ENCODE data around the gene KLHL17.
A peak's percentile ranks its signal among the peaks of the same experiment; 100 is the strongest.
"Not testable (repeated sequence)": the region's sequence is repeated elsewhere in the genome, so short reads cannot be mapped to it uniquely, and the experiment has no call there.

Gene KLHL17

GRCh38 chr1:982765-983436 is 22.5 kb downstream of the KLHL17 start:
- no peak for DNase-seq

DNA sequence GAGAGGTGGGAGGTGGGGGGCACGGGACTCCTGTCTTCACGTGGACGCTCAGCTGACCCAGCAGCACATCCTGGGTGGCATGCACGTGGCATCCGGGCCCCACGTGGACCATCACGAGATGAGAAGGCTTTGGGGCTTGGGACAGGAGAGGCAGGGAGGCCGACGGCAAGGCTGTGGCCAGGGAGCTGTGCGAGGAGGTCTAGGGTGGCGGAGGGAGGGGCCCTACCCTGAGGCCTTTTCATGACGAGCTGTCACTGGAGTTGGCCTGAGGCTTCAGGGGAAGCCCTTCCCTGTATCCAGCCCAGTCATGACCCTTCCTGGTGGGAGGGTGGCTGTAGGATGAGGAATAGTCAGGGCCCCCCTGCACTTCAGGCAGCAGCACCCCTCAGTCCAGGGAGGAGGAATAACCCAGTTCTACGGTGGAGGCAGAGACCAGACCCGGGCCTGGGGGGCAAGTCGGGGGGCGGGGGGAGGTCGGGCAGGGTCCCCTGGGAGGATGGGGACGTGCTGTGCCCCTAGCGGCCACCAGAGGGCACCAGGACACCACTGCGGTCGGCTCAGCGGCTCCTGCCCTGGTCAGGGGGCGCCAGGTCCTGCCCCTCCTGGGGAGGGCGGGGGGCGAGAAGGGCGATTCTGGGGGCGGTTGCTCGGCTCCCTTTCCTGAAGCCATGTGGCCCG is 23.6 kb downstream of the KLHL17 start:
- peak; percentile 12 for DNase-seq

DNA sequence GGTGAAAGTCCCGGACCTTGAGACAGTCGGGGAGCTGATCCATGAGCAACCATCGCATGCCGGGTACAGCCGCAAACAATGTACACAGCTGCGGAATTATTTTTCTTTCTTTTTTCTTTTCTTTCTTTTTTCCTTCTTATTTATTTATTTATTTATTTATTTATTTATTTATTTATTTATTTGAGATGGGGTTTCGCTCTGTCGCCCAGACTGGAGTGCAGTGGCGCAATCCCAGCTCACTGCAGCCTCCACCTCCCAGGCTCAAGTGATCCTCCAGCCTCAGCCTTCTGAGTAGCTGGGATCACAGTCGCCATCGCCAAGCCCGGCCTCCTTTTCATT is 24.1 kb downstream of the KLHL17 start:
- DNase-seq: no peak

- DNase-seq: no peak
These were observed 24.7 kb downstream of the KLHL17 start for GRCh38 chr1:985126-985525.

- DNase-seq: not testable (repeated sequence)
These were observed 27.7 kb downstream of the KLHL17 start for GRCh38 chr1:988061-988460.

GRCh38 chr1:991275-991674 is 30.9 kb downstream of the KLHL17 start:
- DNase-seq: not testable (repeated sequence)

DNA sequence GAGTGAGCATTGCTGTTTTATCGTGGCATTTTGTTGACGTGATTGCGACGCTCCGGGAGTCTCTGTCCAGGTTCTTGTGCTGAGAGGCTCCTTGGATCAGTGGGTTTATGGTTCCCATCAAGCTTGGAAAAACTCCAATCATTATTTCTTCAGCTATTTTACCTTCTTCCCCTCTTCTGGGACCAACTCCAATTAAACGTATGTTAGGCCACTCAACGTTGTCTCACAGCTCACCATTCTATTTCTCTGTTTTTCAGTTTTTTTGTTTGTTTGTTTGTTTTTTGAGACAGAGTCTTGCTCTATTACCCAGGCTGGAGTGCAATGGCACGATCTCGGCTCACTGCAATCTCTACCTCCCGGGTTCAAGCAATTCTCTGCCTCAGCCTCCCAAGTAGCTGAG is 31.5 kb downstream of the KLHL17 start:
- DNase-seq: no peak

GRCh38 chr1:992362-992761 is 32.0 kb downstream of the KLHL17 start:
- DNase-seq: no peak

DNA sequence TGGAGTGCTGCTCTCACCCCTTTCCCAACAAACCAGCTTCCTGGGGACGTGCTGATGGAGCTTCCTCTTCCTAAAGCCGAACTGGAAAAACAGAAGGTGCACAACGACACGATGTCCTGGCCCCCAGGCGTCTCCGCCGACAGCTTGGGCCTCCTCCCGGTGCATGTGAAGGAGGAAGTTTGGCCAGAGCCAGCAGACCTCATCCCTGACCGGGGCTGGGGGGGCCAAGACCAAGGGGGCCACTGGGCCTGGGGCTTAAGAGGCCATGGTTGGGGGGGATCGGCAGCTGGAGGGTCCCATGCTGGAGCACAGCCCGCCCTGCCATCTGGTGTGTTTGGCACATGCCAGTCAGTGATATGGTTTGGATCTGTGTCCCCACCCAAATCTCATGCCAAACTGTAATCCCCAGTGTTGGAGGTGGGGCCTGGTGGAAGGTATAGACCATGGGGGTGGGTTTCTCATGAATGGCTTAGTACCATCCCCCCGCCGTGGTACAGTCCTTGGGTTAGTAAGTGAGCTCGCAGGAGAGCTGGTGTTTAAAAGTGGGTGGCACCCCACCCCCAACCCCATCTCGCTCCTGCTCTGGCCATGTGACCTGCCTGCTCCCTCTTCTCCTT is 33.1 kb downstream of the KLHL17 start:
- DNase-seq: no peak

GRCh38 chr1:994546-994945 is 34.2 kb downstream of the KLHL17 start:
- not testable (repeated sequence) for DNase-seq

- no peak for DNase-seq
These were observed 35.6 kb downstream of the KLHL17 start for GRCh38 chr1:995665-996633.

- no peak for DNase-seq
These were observed 36.7 kb downstream of the KLHL17 start for GRCh38 chr1:996851-997712.

GRCh38 chr1:997713-997992 is 37.3 kb downstream of the KLHL17 start:
- no peak for DNase-seq

GRCh38 chr1:997993-998744 is 37.8 kb downstream of the KLHL17 start:
- no peak for DNase-seq

- no peak for DNase-seq
These were observed 38.3 kb downstream of the KLHL17 start for GRCh38 chr1:998745-998994.

DNA sequence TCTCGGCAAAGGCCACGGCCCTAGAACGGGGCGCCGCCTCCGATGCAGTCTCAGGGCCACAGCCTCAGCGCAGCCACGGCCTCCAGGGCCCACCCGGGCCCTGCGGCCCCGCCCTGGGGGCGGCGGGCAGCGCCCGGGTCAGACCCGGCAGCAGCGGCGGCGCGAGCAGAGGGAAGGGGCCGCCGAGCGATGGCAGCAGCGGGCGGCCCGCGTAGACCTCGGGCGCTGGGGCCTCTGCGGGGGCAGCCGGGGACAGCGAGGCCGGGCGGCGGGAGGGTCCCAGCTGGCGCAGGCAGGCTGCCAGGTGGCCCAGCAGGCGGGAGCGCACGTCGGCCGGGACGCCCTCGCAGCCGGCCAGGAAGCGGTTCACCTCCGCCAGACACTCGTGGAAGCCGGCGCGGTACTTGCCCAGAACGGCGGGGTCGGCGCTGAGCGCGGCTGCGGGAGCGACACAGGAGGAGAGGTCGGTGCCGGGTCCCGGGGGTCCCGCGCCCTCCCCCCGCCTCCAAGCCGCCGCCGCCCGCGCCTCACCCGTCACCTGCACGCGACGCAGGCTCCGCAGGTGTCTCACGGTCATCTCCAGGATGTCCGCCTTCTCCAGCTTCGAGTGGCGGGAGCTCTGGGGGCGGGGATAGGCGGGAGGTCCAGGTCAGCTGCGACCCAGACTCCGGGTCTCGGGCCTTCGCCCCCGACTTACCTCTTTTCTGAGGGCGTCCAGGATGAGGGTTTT is 38.8 kb downstream of the KLHL17 start:
- DNase-seq: no peak

DNA sequence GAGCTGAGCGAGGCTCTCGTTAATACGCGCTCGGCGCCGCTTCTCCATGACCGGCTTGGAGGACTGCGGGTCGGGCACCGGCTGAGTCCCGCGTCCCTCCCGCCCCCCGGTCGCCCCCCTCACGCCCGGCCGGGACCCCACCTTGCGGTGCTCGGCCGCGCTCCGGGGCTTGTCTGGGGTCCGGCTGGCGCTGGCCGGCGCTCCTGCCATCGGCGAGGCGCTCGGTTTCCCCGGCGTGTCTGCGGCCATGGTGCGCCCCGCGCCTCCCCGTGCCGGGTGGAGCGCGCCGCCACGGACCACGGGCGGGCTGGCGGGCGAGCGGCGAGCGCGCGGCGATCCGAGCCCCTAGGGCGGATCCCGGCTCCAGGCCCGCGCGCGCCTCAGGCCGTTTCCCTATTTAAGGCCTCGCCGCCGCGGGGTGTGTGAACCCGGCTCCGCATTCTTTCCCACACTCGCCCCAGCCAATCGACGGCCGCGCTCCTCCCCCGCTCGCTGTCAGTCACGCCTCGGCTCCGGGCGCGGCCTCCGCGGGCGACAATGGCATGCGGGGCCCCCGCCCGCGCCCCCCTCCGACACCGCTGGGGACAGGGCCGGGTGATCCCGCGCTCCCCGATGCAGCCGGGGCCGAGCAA is 39.5 kb downstream of the KLHL17 start, which contains the start of gene HES4:
TSS of gene HES4 (minus strand) at position 373 of the 632 bp plus-strand sequence. CDS start at position 249, 124 bp downstream.
- peak; percentile 58 for DNase-seq

GRCh38 chr1:1000357-1001056 is 40.1 kb downstream of the KLHL17 start:
- DNase-seq: peak; percentile 43

DNA sequence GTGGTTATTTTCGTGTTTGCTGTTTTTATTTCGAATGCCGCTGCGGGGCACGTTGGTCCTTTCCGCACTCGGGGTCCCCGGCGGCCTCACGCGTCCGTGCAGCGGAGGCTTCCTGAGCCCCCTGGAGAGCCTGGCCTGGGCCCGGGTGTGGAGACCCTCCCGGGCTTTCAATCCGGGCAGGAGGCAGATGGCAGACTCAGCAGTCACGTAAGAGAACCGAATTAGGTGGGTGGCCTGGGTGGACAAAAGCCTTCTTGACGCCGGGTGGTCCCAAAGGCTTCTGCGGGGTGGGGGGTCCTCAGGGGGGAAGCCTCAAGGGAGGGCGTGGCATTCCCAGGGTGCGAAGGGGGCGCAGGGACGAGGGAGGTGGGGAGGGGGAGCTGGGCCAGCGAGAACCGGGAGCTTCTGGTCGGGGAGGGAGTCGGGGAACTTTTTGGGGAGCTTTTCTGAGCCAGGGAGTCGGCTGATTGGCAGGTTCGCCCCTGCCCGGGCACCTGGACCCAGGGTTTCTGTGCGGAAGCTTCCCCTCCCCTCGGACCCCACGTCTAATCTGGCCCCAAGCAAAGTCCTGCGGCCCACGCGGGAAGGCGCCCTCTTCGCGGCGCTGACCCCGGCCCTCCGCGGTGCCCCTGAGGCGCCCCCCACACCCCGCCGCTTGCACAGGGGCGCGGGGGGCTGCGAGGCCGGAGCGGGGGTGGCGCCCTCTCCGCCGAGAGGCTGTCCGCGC is 40.8 kb downstream of the KLHL17 start:
- no peak for DNase-seq

Data from COR-L47 (cell line).